H1 (cell line): Measurements from ENCODE around the gene AOC1. TPM values are rescaled to one million over a fixed set of nuclear protein-coding genes. Genes with fewer than 3 reads are reported as not detected.

ENCODE experiments used
- KDM5A ChIP-seq: fragments of 200-600 bp; IDR thresholded peaks from 2 replicates; pipeline ENCODE4 v1.7.1; 2012; ENCODE audit warnings: mild to moderate bottlenecking, low read length, inconsistent platforms, mixed read lengths
- PHF8 ChIP-seq: fragments of 200-600 bp; sonication (generic); conservative IDR thresholded peaks from 2 replicates; pipeline ENCODE4 v1.7.1; 2012; ENCODE audit warnings: low read depth, mild to moderate bottlenecking, inconsistent platforms, low read length, moderate library complexity
- POLR2AphosphoS5 ChIP-seq: IDR thresholded peaks from 2 replicates; pipeline ENCODE4 v1.6.1; 2011; ENCODE audit warnings: low read depth, low read length
- RFX5 ChIP-seq: IDR thresholded peaks from 2 replicates; pipeline ENCODE4 v1.6.1; 2011; ENCODE audit warnings: low read depth, low read length, improper control_type of control experiment, borderline replicate concordance
- TCF12 ChIP-seq: IDR thresholded peaks from 2 replicates; pipeline ENCODE4 v1.6.1; 2011; ENCODE audit warnings: low read depth, mild to moderate bottlenecking, low read length
- TEAD4 ChIP-seq: IDR thresholded peaks from 2 replicates; pipeline ENCODE4 v1.6.1; 2012; ENCODE audit warnings: low read depth, low read length, inconsistent platforms, mixed read lengths
- ZNF274 ChIP-seq: IDR thresholded peaks from 2 replicates; pipeline ENCODE4 v1.7.0; 2012; ENCODE audit warnings: low read length, borderline replicate concordance; ENCODE audit errors: extremely low read depth
- polyA plus RNA-seq, 7 experiments: library from polyadenylated mRNA; depleted of rRNA in 3 of 7; stranded (reverse) in 5 of 7; unstranded in 2 of 7; fragments of >200 nt in 5 of 7; fragments of 200-250 nt in 2 of 7; gene quantifications; 1 replicate in 5 of 7; 2 replicates in 1 of 7; 4 replicates in 1 of 7; pipeline versions ENCODE4 v1.2.1 to v1.2.3, GENCODE V29; 2011 to 2013; ENCODE audit warnings: missing spikeins in 2 of 7, mixed read lengths in 2 of 7
- total RNA-seq: library from RNA; stranded (reverse); fragmentation: NEBNext Ultra II Directional; extraction: Animal tissue kit (Norgen Biotek cat#: 25700); gene quantifications from 2 replicates; pipeline ENCODE4 v1.2.1, GENCODE V29; 2021
- TF ChIP-seq, protein P1 (sequence below): IDR thresholded peaks from 2 replicates; pipeline ENCODE4 v1.6.1; 2012; ENCODE audit warnings: low read length, inconsistent platforms

Gene AOC1
- total and polyA plus RNA-seq, 2 of the 8 experiments (the other 6 are each of a cell fraction or from before 2014, with no cell fraction given): 0.15 to 0.17 TPM

DNA sequence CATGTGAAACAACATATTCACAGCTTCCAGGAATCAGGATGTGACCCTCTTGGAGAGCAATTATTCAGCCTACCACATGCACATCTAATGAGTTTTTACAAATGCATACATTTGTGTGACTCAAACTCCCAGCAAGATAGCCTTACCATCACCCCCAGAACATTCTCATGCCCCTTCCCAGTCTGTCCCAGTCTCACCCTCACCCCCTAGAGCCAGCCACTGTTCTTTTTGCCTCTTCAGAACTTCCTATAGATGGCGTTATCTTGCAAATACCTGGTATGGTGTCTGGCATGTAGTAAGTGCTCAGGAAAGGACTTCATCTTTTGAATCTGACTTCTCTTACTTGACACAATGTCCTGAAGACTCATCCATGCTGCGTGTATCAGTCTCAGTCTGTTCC is 23.9 kb upstream of the AOC1 start (continued):
- TF ChIP-seq, protein P1, sequence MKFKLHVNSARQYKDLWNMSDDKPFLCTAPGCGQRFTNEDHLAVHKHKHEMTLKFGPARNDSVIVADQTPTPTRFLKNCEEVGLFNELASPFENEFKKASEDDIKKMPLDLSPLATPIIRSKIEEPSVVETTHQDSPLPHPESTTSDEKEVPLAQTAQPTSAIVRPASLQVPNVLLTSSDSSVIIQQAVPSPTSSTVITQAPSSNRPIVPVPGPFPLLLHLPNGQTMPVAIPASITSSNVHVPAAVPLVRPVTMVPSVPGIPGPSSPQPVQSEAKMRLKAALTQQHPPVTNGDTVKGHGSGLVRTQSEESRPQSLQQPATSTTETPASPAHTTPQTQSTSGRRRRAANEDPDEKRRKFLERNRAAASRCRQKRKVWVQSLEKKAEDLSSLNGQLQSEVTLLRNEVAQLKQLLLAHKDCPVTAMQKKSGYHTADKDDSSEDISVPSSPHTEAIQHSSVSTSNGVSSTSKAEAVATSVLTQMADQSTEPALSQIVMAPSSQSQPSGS: no peak
- TF ChIP-seq POLR2AphosphoS5 (no peak), RFX5 (no peak), KDM5A (no peak), PHF8 (no peak), TEAD4 (no peak), ZNF274 (no peak), TCF12 (no peak)
